Spleen (tissue), 11 donors: Measurements from ENCODE around the gene GBX1. TPM values are rescaled to one million over a fixed set of nuclear protein-coding genes. Genes with fewer than 3 reads are reported as not detected.

Source experiments
- DNase-seq: peaks from one replicate; pipeline ENCODE4 v3.0.0-alpha.2; 2020
- H3K27ac ChIP-seq, 8 donors: fragments of 200-600 bp; sonication (generic) in 7 of 8; 1 replicate in 4 of 8; 2 replicates in 4 of 8; pipeline versions ENCODE4 v1.5.0 to v1.8.0; 2016 to 2021; ENCODE audit warnings: inconsistent platforms in 4 of 8, mild to moderate bottlenecking in 4 of 8, moderate library complexity in 1 of 8
- H3K27me3 ChIP-seq, 7 donors: fragments of 200-600 bp; sonication (generic) in 6 of 7; replicated peaks in 1 of 7; 1 replicate in 4 of 7; 2 replicates in 3 of 7; pipeline versions ENCODE4 v1.5.0 to v1.8.0; 2016 to 2021; ENCODE audit warnings: inconsistent platforms in 3 of 7, mild to moderate bottlenecking in 1 of 7
- H3K36me3 ChIP-seq, 6 donors: fragments of 200-600 bp; sonication (generic) in 5 of 6; 1 replicate in 4 of 6; 2 replicates in 2 of 6; pipeline versions ENCODE4 v1.5.0 to v1.8.0; 2016 to 2021; ENCODE audit warnings: inconsistent platforms in 2 of 6
- H3K4me1 ChIP-seq, 6 donors: fragments of 200-600 bp; sonication (generic) in 5 of 6; 1 replicate in 3 of 6; 2 replicates in 3 of 6; pipeline versions ENCODE4 v1.5.0 to v1.8.0; 2016 to 2021; ENCODE audit warnings: inconsistent platforms in 3 of 6
- H3K4me3 ChIP-seq, 8 donors: fragments of 200-600 bp; sonication (generic) in 7 of 8; 1 replicate in 4 of 8; 2 replicates in 4 of 8; pipeline versions ENCODE4 v1.5.0 to v1.8.0; 2016 to 2021; ENCODE audit warnings: inconsistent platforms in 4 of 8, mild to moderate bottlenecking in 4 of 8, moderate library complexity in 2 of 8
- H3K9me3 ChIP-seq, 8 donors: fragments of 200-600 bp; sonication (generic) in 7 of 8; 1 replicate in 4 of 8; 2 replicates in 4 of 8; pipeline versions ENCODE4 v1.5.0 to v1.8.0; 2016 to 2021; ENCODE audit warnings: inconsistent platforms in 4 of 8
- CTCF ChIP-seq, 11 experiments: fragments of 200-600 bp in 7 of 11; fragments of 450-650 bp in 4 of 11; sonication (generic) in 4 of 11; IDR thresholded peaks in 8 of 11; conservative IDR thresholded peaks in 3 of 11; 1 replicate in 7 of 11; 2 replicates in 4 of 11; pipeline versions ENCODE4 v1.4.0 to v1.8.0; 2016 to 2021; ENCODE audit warnings: antibody characterized with exemption in 11 of 11, inconsistent platforms in 4 of 11, mild to moderate bottlenecking in 1 of 11
- POLR2A ChIP-seq, 3 donors: fragments of 450-650 bp; IDR thresholded peaks; one replicate each; pipeline ENCODE4 v1.5.1; 2017; ENCODE audit warnings: antibody characterized with exemption in 3 of 3, mild to moderate bottlenecking in 1 of 3
- POLR2AphosphoS5 ChIP-seq, 3 donors: sonication (generic); formaldehyde crosslinking; IDR thresholded peaks; one replicate each; pipeline ENCODE4 v1.5.1; 2017; ENCODE audit warnings: antibody characterized with exemption in 3 of 3
- WGBS, 5 donors: extraction: QIAGEN DNeasy Blood & Tissue Kit in 3 of 5; methylation state at CpG; one replicate each; pipeline versions ENCODE4 v1.1.5 to v1.1.7; 2013 to 2018; 5-methylcytosine and 5-hydroxymethylcytosine counted together
- intact Hi-C: fragments of 100-400 bp; cut with DNase I; formaldehyde crosslinking; loops from one replicate; pipeline ENCODE4 v1.15.0; 2023; ENCODE audit warnings: low total_unique reads
- polyA plus RNA-seq, 3 donors: library from polyadenylated mRNA; stranded (reverse); fragments of 200-250 nt; gene quantifications; one replicate each; pipeline ENCODE4 v1.2.1, GENCODE V29; 2013
- total RNA-seq, 7 donors: library from RNA; depleted of rRNA in 3 of 7; stranded (reverse); fragments of >200 nt in 3 of 7; fragmentation: NEBNext Ultra II Directional in 4 of 7; extraction: Animal tissue kit (Norgen Biotek cat#: 25700) in 4 of 7; gene quantifications; one replicate each; pipeline versions ENCODE4 v1.1.0 to v1.2.1, GENCODE V29; 2016 to 2021
- donor health status: healthy with polysubstance abuse.
- donor health status: DM: no; HTN: no; CAD: no; lungs with moderate emphysema.
- donor health status: DM: no; HTN: no; CAD: no.
- donor health status: Bipolar disorder and iron deficiency.
- donor health status: healthy.
- donor health status: DM: no; HTN: no; CAD: no.
- donor health status: DM: yes; HTN: yes; CAD: no.

GBX1 gene
- total and polyA plus RNA-seq, 10 donors: not detected

GRCh38 chr7:151185762-151186639 lies 18.5 kb upstream of the GBX1 start:
- WGBS, 5 donors: 70 to 91% (median 87%) methylated on average over 10 to 16 of the region's 16 CpGs
- peak; percentile 68 for DNase-seq
- intact Hi-C loops: no loop called here

GRCh38 chr7:151181011-151181431 lies 13.5 kb upstream of the GBX1 start:
- H3K4me3 ChIP-seq: no peak overlapping the region
- H3K36me3 ChIP-seq: no peaks in the 10 kb centered on the region
- H3K27ac ChIP-seq: no peak overlapping the region
- intact Hi-C loops: no loop called here
- no peaks in the 10 kb centered on the region for H3K4me1 ChIP-seq
- no peaks in the 10 kb centered on the region for H3K9me3 ChIP-seq
- peak; percentile 67 for DNase-seq
- TF ChIP-seq CTCF (IDR thresholded peaks at IDR 0.05 in 8 of 11, conservative IDR thresholded peaks at IDR 0.05 in 3 of 11) (no peak), POLR2AphosphoS5 (IDR thresholded peaks at IDR 0.05) (no peak), POLR2A (IDR thresholded peaks at IDR 0.05) (no peak)
- 84 to 92% (median 88%) methylated on average over 6 to 22 of the region's 22 CpGs for WGBS, 5 donors
- peaks cover 0 to 36% (median 0%) of the 10 kb centered on the region in 7 donors for H3K27me3 ChIP-seq

More at GRCh38 chr7:151185762-151186639, 18.5 kb upstream of the GBX1 start:
- TF ChIP-seq POLR2A (IDR thresholded peaks at IDR 0.05) (no peak), POLR2AphosphoS5 (IDR thresholded peaks at IDR 0.05) (no peak), CTCF (IDR thresholded peaks at IDR 0.05 in 8 of 11, conservative IDR thresholded peaks at IDR 0.05 in 3 of 11) (no peak)
- no peaks in the 10 kb centered on the region for H3K36me3 ChIP-seq
- no peaks in the 10 kb centered on the region for H3K4me1 ChIP-seq
- H3K4me3 ChIP-seq: no peak overlapping the region
- H3K9me3 ChIP-seq: no peaks in the 10 kb centered on the region
- no peak overlapping the region for H3K27ac ChIP-seq
- H3K27me3 ChIP-seq: peaks cover 0 to 7% (median 0%) of the 10 kb centered on the region in 7 donors

GRCh38 chr7:151179946-151180345 lies 12.5 kb upstream of the GBX1 start:
- H3K9me3 ChIP-seq: no peaks in the 10 kb centered on the region
- H3K36me3 ChIP-seq: no peaks in the 10 kb centered on the region
- intact Hi-C loops: no loop called here
- peaks cover 0 to 47% (median 9%) of the 10 kb centered on the region in 7 donors for H3K27me3 ChIP-seq
- H3K4me1 ChIP-seq: no peaks in the 10 kb centered on the region
- no peak for TF ChIP-seq POLR2AphosphoS5 (IDR thresholded peaks at IDR 0.05)
- TF ChIP-seq CTCF (IDR thresholded peaks at IDR 0.05 in 8 of 11, conservative IDR thresholded peaks at IDR 0.05 in 3 of 11): no peak
- no peak for TF ChIP-seq POLR2A (IDR thresholded peaks at IDR 0.05)
- 61 to 80% (median 70%) methylated on average over 3 to 4 of the region's 4 CpGs for WGBS, 5 donors
- no peak overlapping the region for H3K27ac ChIP-seq
- no peak for DNase-seq
- H3K4me3 ChIP-seq: no peak overlapping the region

GRCh38 chr7:151179287-151179860 lies 11.9 kb upstream of the GBX1 start:
- no peaks in the 10 kb centered on the region for H3K4me1 ChIP-seq

More at GRCh38 chr7:151179287-151179860, 11.9 kb upstream of the GBX1 start:
- DNase-seq: no peak
- Histone ChIP-seq H3K9me3 (peaks cover 0 to 3% (median 0%) of the 10 kb centered on the region in 8 donors), H3K4me3 (no peak overlapping the region), H3K27me3 (peaks cover 0 to 53% (median 15%) of the 10 kb centered on the region in 7 donors), H3K27ac (no peak overlapping the region), H3K36me3 (no peaks in the 10 kb centered on the region)
- intact Hi-C loops: no loop called here
- 76 to 86% (median 84%) methylated on average over 8 of the region's 8 CpGs for WGBS, 5 donors
- TF ChIP-seq POLR2AphosphoS5 (IDR thresholded peaks at IDR 0.05) (no peak), CTCF (IDR thresholded peaks at IDR 0.05 in 8 of 11, conservative IDR thresholded peaks at IDR 0.05 in 3 of 11) (no peak), POLR2A (IDR thresholded peaks at IDR 0.05) (no peak)
